Cardiac muscle cell (in vitro differentiated cells and primary cell): ENCODE measurements around the gene PPP2R2C. TPM values are rescaled to one million over a fixed set of nuclear protein-coding genes. Genes with fewer than 3 reads are reported as not detected.

Source experiments
- DNase-seq, 2 donors: peaks; one replicate each; pipeline versions ENCODE4 v3.0.0 to v3.0.0-alpha.2; 2010 to 2017; ENCODE audit warnings: low read depth in 1 of 2, low spot score in 1 of 2
- H3K27ac ChIP-seq: fragments of 200-600 bp; sonication (generic); 2 replicates; pipeline ENCODE4 v1.5.1; 2016
- H3K27me3 ChIP-seq: fragments of 200-600 bp; sonication (generic); 2 replicates; pipeline ENCODE4 v1.6.0; 2016; ENCODE audit warnings: control low read depth
- H3K36me3 ChIP-seq: fragments of 200-600 bp; sonication (generic); 2 replicates; pipeline ENCODE4 v1.5.1; 2016; ENCODE audit warnings: control low read depth
- H3K4me1 ChIP-seq: fragments of 200-600 bp; sonication (generic); 2 replicates; pipeline ENCODE4 v1.8.1; 2017; ENCODE audit warnings: low read depth, mild to moderate bottlenecking, mixed run types
- H3K4me3 ChIP-seq: fragments of 200-600 bp; sonication (generic); 2 replicates; pipeline ENCODE4 v1.5.1; 2016; ENCODE audit warnings: mild to moderate bottlenecking
- H3K9me3 ChIP-seq: fragments of 200-600 bp; sonication (generic); 2 replicates; pipeline ENCODE4 v1.5.1; 2017; ENCODE audit warnings: low read depth, mild to moderate bottlenecking, control low read depth
- CTCF ChIP-seq: IDR thresholded peaks from 2 replicates; pipeline ENCODE4 v1.5.1; 2012; ENCODE audit warnings: low read depth, mild to moderate bottlenecking, low read length
- polyA plus RNA-seq: library from polyadenylated mRNA; unstranded; fragments of >200 nt; fragmentation: Nextera tagmentation; extraction: Ambion mirVana; gene quantifications from 2 replicates; pipeline ENCODE4 v1.2.1, GENCODE V29; 2016
- total RNA-seq: library from RNA; depleted of rRNA; stranded (reverse); fragments of >200 nt; gene quantifications from 2 replicates; pipeline ENCODE4 v1.2.3, GENCODE V29; 2016

The PPP2R2C gene
- total and polyA plus RNA-seq, 2 experiments from 2014 or later: not detected

- no peak for DNase-seq
- H3K36me3 ChIP-seq: no peaks in the 10 kb centered on the region
- no peaks in the 10 kb centered on the region for H3K9me3 ChIP-seq
- H3K27me3 ChIP-seq: peaks cover 3% of the 10 kb centered on the region
- H3K4me3 ChIP-seq: no peak overlapping the region
- no peaks in the 10 kb centered on the region for H3K4me1 ChIP-seq
- TF ChIP-seq CTCF: no peak
- H3K27ac ChIP-seq: no peak overlapping the region
Measured at GRCh38 chr4:6449746-6450369, 22.6 kb downstream of the PPP2R2C start.

GRCh38 chr4:6449335-6449734 lies 23.1 kb downstream of the PPP2R2C start:
- peaks cover 3% of the 10 kb centered on the region for H3K27me3 ChIP-seq
- no peak for TF ChIP-seq CTCF

GRCh38 chr4:6448476-6449170 lies 23.8 kb downstream of the PPP2R2C start:
- Histone ChIP-seq H3K27me3 (no peaks in the 10 kb centered on the region), H3K27ac (no peak overlapping the region), H3K4me1 (no peaks in the 10 kb centered on the region), H3K36me3 (no peaks in the 10 kb centered on the region), H3K9me3 (no peaks in the 10 kb centered on the region), H3K4me3 (no peak overlapping the region)
- no peak for TF ChIP-seq CTCF
- DNase-seq: no peak

More at GRCh38 chr4:6449335-6449734, 23.1 kb downstream of the PPP2R2C start:
- no peak for DNase-seq
- Histone ChIP-seq H3K27ac (no peak overlapping the region), H3K4me1 (no peaks in the 10 kb centered on the region), H3K36me3 (no peaks in the 10 kb centered on the region), H3K4me3 (no peak overlapping the region), H3K9me3 (no peaks in the 10 kb centered on the region)

- no peak for DNase-seq
- no peaks in the 10 kb centered on the region for H3K9me3 ChIP-seq
- H3K36me3 ChIP-seq: no peaks in the 10 kb centered on the region
- TF ChIP-seq CTCF: no peak
- H3K4me1 ChIP-seq: no peaks in the 10 kb centered on the region
- H3K27me3 ChIP-seq: no peaks in the 10 kb centered on the region
- no peak overlapping the region for H3K27ac ChIP-seq
- H3K4me3 ChIP-seq: no peak overlapping the region
Measured at GRCh38 chr4:6447672-6448171, 24.7 kb downstream of the PPP2R2C start.

- Histone ChIP-seq H3K9me3 (no peaks in the 10 kb centered on the region), H3K4me3 (no peak overlapping the region), H3K27ac (no peak overlapping the region), H3K4me1 (no peaks in the 10 kb centered on the region), H3K36me3 (no peaks in the 10 kb centered on the region), H3K27me3 (no peaks in the 10 kb centered on the region)
- peak in 1 of 2 donors; percentile 9 for DNase-seq
- TF ChIP-seq CTCF: no peak
Measured at GRCh38 chr4:6446538-6447451, 25.6 kb downstream of the PPP2R2C start.
